T-helper 2 cell treated with Interferon-gamma antibody and Interleukin-4, amounts not matched to agents 100 ng/mL and 5 ng/mL, for 36 hours (primary cell): ENCODE data around the gene RUFY1. TPM values are rescaled to one million over a fixed set of nuclear protein-coding genes. Genes with fewer than 3 reads are reported as not detected.
"Not testable (repeated sequence)": the region's sequence is repeated elsewhere in the genome, so short reads cannot be mapped to it uniquely, and the experiment has no call there.

Source experiments
- intact Hi-C: fragments of 100-400 bp; cut with micrococcal nuclease; formaldehyde crosslinking; loops from one replicate; pipeline ENCODE4 v1.15.1; 2023
- total RNA-seq: library from RNA; stranded (reverse); gene quantifications from 2 replicates; pipeline ENCODE4 v1.2.3, GENCODE V29; 2022

RUFY1 gene
- total RNA-seq, 1 donor from 2014 or later = 46.0 TPM

DNA sequence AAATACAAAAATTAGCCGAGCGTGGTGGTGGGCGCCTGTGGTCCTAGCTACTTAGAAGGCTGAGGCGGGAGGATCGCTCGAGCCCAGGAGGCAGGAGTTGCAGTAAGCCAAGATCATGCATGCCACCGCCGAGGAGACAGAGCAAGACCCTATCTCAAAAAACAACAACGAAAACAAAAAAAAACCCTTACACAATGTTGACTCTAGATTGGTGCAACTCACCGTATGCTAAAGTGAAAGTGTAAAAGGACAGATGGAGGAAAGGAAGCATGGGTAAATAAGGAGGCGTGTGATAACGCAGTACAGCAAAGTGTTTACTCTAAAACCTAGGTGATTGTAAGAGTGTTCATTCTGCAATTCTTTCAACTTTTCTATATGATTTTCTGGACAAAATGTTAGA lies 15.9 kb upstream of the RUFY1 start:
- intact Hi-C loops = loop anchor here (1.0 kb wide), 1 partner anchor 16 kb away; the partner anchor contains the start of gene RUFY1

- intact Hi-C loops = no loop called here
These were observed 13.7 kb upstream of the RUFY1 start for GRCh38 chr5:179536676-179537075.

DNA sequence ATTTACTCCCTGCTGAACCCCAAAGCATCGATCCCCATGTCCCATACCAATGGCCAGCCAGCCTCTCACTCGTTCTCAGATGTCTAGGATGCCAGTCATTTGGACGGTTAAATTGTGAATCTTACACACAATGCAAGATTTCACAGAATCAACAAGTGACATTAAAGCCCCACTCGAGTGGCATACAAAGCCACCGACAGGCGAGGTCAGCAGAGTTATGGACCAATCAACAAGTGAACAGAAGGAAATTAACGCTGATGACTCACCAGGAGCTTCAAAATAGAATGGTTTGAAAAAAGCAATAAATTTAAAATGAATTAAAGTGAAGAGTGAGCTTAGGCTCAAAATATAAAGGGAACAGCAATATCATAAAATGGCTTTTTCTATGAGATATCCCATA lies 8.2 kb upstream of the RUFY1 start:
- intact Hi-C loops = no loop called here

DNA sequence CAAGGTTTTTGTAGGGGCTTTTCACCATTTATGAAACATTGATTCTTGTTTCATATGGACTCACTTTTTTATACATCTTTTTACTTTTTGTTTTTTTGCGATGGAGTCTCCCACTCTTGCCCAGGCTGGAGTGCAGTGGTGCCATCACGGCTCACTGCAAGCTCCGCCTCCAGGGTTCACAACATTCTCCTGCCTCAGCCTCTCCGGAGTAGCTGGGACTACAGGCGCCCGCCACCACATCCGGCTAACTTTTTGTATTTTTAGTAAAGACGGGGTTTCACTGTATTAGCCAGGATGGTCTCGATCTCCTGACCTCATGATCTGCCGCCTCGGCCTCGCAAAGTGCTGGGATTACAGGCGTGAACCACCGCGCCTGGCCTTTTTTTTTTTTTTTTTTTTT lies 7.1 kb upstream of the RUFY1 start:
- intact Hi-C loops = not testable (repeated sequence)

DNA sequence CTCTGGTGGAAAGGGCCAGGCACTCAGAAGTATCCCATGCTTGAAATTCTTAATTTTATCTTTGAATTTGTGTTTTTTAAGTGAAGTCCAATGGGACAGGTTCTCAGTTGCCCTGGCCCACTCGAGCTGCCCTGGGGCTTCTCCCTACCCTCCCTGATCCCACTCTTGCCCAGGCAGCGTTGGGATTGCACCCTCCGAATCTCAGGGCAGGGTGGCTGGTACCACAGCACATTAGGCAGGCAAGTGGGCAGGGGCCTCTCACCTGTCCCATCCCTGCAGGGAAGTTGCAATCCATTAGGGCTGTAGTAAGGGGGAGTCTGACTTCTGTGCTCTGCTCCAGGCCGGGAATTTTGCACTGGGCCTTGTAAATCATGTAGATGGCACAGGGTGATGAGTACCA lies 2.7 kb downstream of the RUFY1 start:
- intact Hi-C loops = loop anchor here (5.0 to 10.0 kb wide), 2 partner anchors 1321 to 1712 kb away; partner anchors contain the start of genes PHYKPL and TRIM52

DNA sequence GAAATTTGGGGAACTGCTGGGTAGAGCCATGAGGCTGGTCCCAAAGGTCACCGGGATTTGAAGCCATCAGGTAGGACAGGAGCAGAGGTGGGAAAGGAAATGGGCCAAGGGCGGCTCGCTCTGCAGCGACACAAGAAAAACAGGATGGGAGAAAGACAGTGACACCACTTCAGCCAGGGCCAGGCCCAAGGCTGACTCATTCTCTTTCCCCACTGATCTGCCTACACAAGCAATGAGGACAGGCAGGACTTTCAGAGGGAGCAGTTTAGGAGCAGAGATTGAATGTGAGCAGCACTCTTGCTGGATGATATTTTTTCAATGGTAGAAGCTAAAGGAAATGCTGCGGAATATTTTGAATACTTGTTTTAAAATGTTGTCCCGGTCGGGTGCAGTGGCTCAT lies 3.5 kb downstream of the RUFY1 start:
- intact Hi-C loops = loop anchor here (5.0 to 10.0 kb wide), 2 partner anchors 1322 to 1711 kb away; partner anchors contain the start of genes PHYKPL and TRIM52

DNA sequence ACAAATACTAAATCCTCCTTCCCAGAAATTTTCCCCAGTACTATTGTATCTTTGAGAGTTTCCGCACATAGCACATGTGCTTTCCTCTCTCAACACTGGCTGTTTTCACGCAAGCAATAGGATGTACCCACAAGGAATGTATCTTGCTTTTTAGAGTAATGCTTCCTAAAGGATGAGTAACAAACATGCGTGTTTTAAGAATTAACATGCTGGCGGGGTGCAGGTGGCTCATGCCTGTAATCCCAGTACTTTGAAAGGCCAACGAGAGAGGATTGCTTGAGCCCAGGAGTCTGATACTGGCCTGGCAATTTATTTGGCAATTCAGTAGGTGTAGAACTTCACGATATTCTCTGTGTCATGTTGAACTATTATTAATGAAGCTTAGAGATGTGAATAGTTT lies 4.6 kb downstream of the RUFY1 start:
- intact Hi-C loops = loop anchor here (5.0 to 10.0 kb wide), 4 partner anchors 247 to 1710 kb away; partner anchors contain the start of genes PHYKPL, SQSTM1 and TRIM52

- intact Hi-C loops = loop anchor here (2.0 to 10.0 kb wide), 5 partner anchors 140 to 1706 kb away; partner anchors contain the start of genes CANX, MAML1, SQSTM1 and TRIM52
These were observed 8.0 kb downstream of the RUFY1 start for GRCh38 chr5:179558261-179558799.

- intact Hi-C loops = loop anchor here (1.0 to 10.0 kb wide), 7 partner anchors 9 to 1706 kb away; partner anchors contain the start of genes CANX, HNRNPH1, MAML1 and RUFY1
These were observed 8.6 kb downstream of the RUFY1 start for GRCh38 chr5:179558932-179559283.

GRCh38 chr5:179559284-179560252 lies 9.2 kb downstream of the RUFY1 start:
- intact Hi-C loops = loop anchor here (1.0 to 10.0 kb wide), 7 partner anchors 9 to 1705 kb away; partner anchors contain the start of genes CANX, HNRNPH1, MAML1 and RUFY1

DNA sequence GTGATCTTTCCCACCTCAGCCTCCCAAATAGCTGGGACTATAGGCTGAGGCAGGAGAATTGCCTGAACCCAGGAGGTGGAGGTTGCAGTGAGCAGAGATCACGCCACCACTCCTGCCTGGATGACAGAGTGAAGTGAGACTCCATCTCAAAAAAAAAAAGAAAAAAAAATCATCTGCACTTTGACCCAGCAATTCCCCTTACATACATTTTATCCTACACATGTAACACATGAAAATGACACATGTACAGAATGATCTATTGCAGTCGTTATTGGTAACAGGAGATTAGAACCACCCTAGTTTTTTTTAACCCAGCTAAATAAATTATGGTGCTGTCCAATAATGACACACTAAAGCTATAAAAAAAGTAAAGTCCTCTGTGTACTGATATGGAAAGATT lies 14.2 kb downstream of the RUFY1 start:
- intact Hi-C loops = no loop called here

DNA sequence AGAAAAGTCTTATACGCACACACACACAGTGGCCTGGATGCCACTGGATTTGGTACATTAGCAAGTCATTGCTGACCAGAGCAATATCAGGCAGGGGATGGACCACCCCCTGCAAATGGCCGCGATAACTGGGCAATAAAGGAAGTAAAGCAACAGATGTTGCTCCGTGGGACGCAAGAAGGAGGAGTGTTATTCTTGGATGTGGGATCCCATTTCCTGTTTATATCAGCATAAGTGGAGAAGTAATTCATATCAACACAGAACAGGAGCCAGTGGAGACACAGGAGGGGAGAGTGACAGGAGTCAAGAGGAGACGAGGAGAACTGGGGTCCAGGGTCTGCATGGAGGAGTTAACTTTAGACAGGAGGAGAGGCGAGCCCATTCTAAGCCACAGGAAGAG lies 18.4 kb downstream of the RUFY1 start:
- intact Hi-C loops = no loop called here

DNA sequence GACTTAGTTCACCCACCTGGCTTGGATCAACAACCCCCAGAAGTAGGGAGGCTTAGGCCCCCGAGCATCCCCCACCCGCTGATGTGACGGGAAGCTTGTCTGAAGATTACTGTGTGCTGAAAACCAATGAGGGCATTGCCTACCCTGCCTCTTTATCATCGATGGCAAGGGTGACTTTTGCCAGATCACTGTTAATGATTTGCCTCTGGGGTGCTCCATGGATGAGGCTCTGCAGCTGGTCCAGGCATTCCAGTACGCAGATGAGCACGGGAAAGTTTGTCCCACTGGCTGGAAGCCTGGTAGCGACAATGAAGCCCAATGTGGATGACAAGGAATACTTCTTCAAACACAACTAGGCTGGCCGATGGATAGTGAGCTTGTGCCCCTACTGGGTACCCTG lies 22.0 kb downstream of the RUFY1 start:
- intact Hi-C loops = no loop called here

DNA sequence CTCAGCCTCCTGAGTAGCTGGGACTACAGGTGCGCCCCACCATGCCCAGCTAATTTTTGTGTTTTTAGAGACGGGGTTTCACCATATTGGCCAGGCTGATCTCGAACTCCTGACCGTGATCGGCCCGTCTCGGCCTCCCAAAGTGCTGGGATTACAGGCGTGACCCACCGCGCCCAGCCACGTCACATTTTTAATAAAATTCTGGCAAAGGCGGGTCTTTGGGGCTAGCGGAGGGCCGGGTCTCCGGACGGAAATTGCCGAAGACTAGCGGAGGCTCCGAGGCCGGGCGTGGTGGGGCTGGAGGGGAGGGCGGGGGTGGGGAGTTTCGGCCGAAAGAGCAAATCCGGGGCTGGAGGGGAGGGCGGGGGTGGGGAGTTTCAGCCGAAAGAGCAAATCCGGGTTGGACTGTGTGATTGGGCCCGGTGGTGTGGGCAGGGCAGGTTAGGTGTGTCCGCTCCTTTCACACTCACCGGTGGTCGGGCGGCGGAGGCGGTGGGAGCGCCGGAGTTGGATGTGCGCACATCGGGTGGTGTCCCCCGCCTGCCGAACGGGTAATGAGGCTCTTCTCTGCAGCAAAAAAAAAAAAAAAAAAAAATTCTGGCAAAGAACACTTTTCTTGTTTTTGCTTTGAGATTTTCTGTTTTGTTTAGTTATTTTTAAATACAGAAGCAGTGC lies 27.1 kb downstream of the RUFY1 start:
- intact Hi-C loops = no loop called here

- intact Hi-C loops = no loop called here
These were observed 35.6 kb downstream of the RUFY1 start for GRCh38 chr5:179585941-179586401.

GRCh38 chr5:179588166-179588565 lies 37.8 kb downstream of the RUFY1 start:
- intact Hi-C loops = no loop called here

DNA sequence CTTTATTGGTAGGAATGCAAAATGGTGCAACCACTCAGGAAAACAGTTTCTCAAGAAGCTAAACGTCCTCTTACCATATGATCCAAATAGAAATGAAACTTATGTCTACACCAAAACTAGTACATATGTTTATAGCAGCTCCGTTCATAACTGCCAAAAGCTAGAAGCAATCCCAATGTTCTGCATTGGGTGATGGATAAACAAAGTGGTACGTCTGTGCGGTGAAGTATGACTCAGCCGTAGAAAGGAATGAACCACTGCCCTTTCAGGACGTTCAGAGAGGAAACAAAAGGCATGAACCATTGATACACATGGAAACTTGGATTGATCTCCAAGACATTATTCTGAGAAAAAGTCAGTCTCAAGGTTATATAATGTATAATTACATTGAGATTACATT lies 45.6 kb downstream of the RUFY1 start:
- intact Hi-C loops = no loop called here

GRCh38 chr5:179596421-179596820 lies 46.1 kb downstream of the RUFY1 start:
- intact Hi-C loops = no loop called here

DNA sequence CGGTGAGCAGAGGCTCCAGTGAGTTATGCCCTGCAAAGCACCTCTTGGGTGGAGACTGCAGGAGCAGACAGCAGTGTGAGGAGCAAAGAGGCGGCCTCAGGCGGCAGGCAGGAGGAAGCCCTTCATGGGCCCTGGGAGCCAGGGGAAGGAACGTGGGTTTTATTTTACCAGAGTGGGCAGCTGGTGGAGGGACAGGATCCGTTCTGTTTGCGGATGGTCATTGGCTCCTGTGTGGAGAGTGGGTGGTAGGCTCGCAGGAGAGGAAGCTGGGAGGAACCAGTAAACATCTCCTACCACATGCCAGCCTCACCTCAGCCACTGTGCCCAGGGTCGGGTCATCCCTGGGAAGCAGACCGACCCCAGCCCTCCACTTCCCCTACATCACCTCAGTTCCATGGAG lies 48.7 kb downstream of the RUFY1 start:
- intact Hi-C loops = no loop called here

DNA sequence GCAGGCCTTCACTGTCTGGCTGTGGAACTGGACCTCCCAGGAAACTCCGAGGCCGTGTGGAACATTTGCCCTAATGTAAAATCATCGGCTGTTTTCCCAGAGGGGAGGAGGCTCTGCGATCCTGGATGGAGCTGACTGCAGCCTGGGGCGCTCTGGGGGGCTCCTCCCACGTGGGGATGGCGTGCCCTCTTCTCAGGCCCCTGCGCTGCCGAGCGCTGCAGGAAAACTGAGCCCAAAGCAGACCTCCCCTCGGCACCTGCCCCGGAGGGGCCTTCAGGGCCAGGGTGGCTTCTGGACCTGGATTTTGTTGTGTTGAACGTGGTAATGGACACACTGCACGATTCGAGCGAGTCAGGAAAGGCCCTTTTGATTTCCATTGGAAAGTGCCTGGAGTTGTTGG lies 49.2 kb downstream of the RUFY1 start:
- intact Hi-C loops = no loop called here

DNA sequence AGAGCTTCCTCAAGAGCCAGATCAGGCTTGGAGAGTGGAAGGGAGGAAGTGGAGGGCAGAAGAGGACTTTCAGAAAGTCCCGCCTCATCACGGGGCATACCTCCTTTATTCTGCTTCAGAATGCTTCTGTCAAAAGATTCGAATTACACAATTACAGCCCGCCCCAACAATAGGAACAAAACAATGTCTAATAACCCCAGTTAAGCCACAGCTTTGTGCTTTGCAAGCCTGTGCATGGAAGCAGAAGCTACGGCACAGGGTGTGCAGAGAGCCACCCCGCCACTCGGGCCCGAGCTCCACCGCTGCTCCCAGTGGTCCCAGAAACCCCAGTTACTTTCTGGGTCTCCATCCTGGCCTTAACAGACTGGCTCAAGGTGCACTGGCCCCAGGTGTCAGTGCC lies 49.6 kb downstream of the RUFY1 start:
- intact Hi-C loops = no loop called here
